NCI-H128 (cell line): ENCODE measurements around the gene NEK6.

Experiments
- DNase-seq: peaks from one replicate; lab custom pipeline; 2025; ENCODE audit not compliant: unreplicated experiment; lab: John Stamatoyannopoulos, UW

Gene NEK6

DNA sequence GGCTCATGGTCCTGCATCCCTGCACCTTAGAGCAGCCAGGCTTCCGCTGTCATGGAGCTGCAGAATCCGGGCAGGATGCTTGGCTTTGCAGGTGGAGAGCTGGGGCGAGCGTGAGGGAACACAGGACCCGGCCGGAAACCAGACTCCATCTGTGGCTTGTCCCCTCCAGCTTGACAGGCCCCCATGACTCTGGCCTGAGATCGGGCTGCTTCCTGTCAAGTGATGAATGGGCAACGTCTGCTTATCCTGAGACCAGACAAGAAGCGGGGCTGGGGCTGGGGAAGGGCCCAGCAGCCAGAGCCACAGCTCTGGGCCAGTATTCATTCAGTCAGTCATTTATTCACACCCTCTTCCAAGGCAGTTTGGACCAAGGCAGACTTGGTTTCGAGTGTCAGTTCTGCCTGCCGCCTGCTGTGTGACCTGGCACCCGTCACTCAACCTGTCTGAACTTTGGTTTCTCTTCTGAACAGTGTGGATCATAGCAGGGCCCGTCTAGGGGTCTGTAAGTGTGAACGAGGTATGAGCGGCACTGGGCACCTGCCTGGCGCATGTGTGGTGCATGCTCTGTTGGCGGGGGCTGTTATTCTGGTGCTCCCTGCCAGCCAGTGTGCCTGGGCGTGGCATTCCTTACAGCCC is 37.5 kb downstream of the NEK6 start:
- DNase-seq = no peak

- no peak for DNase-seq
Observed at GRCh38 chr9:124296094-124296493, 38.3 kb downstream of the NEK6 start.

DNA sequence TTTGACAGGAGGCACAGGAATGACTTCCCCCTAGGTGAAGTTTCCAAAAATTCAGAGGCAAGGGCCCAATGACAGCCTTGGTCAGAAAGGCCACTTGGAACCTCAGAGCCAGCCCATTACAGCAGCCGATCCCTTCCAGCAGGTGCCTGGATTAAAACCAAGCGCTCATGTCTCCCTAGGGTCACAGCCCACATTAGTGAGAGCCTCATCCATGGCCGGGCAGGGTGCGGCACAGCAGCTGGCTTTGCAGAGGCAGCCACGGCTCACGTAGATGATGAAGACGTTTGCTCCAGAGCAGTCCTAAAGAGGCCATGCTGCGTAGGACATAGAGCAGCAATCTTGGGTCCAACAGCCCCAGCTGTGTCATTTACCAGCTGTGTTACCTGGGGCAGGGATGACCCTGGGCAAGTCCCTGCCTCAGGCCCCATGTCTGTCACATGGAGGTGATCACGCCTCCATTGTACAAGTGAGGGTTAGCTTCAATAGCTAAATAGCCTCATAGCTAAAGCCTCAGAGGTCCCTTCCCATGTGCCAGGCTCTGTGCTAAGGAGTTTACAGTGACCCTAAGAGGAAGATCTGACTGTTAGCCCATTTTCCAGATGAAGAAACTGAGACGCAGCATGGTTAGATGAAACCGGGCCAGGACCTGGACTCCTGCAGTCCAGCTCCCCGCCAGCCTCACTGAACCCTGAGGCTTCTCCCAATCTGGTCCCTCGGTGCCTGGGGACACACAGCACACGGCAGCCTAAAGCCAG is 39.2 kb downstream of the NEK6 start:
- no peak for DNase-seq

- no peak for DNase-seq
Observed at GRCh38 chr9:124297551-124297901, 39.8 kb downstream of the NEK6 start.

DNA sequence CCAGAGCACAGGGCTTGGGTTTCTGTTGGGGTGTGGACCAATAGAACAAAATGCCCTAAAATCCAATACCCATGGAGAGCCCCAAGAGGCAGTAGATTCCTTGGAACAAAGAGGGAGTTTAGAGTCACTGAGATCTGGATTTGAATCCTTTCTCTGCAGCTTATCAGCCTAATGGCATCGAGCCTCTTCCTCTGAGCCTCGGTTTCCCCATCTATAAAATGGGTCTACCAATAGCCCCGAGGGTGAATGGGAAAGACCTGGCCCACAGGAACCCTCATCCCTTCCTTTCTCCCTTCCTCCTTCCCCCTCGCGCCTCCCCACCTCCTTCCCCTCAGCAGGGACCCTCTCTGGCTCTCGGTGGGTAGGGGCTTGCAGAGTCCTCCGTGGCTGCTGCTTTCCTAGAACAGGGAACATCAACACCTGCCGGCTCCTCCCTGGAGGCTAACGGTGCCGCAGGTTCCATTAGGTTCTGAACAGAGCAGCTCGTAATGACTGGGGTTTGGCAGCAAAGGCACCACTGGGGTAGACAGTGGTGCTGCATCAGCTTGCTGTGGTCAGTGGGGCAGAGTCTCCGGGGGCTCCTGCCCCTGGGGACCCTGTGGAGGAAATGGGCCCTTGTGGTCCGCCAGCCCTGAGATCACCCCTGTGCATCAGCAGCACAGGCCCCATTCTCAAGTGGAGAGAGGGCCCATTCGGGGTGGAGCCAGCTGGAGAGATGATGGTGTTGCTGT is 40.3 kb downstream of the NEK6 start:
- no peak for DNase-seq

DNA sequence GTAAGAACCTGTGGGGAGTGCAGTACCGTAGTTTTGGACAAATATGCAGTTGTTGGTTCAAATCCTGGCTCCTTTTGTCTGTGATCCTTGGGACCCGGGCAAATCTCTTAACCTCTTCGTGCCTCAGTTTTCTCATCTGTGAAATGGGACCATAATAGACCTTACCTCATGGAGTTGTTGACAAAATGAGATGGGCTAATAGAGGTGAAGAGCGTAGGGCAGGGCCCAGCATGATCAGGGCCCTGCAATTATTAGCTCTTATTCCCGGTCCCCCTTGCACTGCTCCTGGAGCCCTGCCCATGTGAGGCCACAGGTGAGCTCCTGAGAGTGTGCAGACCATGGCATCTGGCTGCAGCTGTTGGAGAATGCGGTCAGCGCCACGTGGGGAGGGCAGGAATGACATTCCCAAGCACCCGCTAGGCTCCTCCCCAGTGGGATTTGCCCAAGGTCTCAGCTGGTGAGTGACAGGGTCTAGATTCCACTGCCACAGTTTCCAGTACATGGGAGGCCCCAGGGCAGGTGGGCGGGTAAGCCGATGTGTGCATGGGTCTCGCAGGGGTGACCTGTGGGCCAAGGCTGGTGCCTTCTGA is 41.0 kb downstream of the NEK6 start:
- DNase-seq = no peak

- no peak for DNase-seq
Observed at GRCh38 chr9:124299515-124300090, 41.9 kb downstream of the NEK6 start.

DNA sequence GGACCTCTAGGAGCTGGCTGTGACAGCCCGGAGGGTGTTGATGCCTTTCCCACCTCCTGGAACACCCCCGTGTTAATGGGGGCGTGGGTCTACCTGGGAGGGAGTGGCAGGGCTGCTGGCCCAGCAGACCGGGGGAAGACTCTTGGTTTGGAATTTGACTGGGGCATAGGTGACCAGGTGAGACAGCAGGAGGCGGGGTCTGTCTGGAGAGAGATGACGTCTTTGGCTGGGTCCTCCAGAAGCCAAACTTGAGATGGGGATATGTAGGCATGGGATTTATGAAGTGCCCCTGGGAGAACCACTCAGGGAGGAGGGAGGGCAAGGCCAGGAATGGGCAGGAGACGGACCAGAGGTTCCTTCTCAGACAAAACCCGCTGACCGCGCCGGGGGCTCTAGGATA is 42.6 kb downstream of the NEK6 start:
- DNase-seq = no peak

- no peak for DNase-seq
Observed at GRCh38 chr9:124302921-124303320, 45.2 kb downstream of the NEK6 start.

GRCh38 chr9:124303762-124304161 is 46.0 kb downstream of the NEK6 start:
- no peak for DNase-seq

DNA sequence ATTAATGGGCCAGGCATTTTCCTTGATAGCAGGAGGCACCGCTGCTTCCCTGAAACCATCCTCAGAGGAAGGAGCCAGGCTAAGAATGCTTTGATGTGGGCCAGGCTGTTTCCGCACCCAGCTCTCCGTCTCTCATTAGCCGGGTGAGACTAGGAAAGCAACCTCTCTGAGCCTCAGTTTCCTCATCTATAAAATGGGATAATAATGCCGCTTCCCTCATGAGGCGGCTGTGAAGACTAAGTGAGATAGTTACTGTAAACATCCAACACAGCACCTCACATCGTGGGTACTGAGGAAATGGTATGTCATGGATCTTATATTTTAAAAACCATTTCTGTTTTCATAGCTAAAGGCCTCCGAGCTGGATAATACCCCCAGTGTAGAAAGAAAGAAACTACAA is 46.5 kb downstream of the NEK6 start:
- DNase-seq = no peak

DNA sequence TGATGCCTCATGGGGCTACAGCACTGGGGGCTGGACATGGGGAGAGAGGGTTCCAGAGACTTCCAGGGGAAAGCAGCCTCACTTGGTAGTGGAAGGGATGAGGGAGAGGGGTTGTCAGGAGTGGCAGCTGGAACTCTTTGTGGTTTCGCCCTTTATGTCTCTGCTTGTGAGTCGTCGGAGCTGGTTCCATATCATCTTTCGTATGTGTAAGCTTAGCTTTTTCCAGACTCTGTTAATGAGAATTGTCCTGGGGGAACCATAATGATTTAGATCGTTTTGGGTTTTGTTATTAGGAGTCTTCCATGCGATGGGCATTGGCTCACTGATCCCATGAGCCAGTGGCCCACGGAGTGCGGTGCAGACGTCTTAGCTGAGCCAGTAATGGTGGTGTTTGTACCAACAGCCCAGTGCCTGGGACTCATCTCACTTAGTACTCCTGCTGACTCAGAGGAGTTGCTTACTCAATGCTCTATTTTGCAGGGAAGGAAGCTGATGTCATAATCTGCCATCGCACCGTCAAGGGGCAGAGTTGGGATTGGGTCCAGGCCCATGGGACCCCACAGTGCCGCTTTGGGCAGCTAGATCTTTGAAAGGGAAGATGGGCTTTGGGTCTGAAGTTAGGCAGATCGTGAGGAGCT is 48.5 kb downstream of the NEK6 start:
- DNase-seq = no peak

GRCh38 chr9:124307379-124308030 is 49.8 kb downstream of the NEK6 start:
- no peak for DNase-seq

DNA sequence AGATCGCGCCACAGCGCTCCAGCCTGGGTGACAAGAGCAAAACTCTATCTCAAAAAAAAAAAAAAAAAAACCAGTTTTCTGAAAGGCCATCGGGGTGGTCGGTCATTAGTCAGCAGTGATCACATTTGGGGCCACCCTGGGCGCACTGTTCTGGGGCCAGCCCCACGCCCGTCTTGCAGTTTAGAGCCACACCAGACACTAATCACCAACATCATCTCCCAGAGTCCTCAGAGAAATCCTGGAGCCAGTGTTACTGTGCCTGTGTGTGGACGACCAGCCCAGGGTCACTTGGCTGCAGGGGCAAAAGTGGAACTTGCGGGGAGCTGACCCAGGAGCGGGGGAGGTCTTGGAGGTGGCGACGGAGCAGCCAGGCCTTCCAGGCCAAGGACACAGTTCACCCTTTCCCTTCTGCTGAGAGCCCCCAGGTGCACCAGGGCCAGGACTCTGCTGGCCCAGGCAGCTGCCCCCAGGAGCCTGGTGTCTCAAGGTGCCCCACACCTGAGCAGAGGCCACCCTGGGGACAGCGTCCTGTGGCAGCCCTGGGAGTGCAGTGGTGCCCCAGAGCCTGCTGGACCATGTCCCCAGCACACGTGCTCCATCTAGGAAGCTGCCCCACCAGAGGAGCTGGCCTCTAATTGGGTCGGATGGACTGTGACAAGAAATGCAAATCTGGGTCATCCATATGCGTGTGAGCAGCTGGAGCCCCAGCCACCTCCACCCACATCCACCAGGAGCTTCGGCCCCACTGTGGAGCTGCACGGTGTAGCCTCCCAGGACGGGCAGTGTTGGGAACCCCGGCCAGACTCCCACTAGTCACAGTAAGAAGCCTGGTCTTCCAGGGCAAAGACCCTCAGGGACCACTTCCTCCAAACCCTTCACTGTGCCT is 51.1 kb downstream of the NEK6 start:
- DNase-seq = no peak

DNA sequence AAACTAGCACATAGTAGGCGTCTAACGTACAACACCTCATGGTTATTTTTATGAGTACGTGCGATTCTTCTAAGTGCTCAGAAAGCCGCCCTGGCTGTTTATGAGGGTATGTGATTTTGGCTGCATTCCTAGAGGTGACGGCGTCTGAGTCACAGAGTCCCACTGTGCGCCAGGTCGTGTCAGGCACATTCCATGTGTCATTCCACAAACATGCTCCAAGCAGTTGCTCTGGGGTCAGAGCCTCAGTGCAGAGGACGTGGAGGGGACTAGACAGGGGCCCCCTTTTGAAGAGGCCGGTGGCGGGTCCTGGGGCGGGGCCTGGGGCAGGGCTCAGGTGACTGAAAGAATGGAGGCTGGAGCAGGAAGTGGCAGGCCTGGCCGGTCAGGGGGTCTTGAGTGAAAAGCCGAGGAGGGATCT is 51.9 kb downstream of the NEK6 start:
- DNase-seq = no peak

GRCh38 chr9:124311283-124311682 is 53.5 kb downstream of the NEK6 start:
- DNase-seq = no peak

- no peak for DNase-seq
Observed at GRCh38 chr9:124312290-124313265, 54.8 kb downstream of the NEK6 start.

DNA sequence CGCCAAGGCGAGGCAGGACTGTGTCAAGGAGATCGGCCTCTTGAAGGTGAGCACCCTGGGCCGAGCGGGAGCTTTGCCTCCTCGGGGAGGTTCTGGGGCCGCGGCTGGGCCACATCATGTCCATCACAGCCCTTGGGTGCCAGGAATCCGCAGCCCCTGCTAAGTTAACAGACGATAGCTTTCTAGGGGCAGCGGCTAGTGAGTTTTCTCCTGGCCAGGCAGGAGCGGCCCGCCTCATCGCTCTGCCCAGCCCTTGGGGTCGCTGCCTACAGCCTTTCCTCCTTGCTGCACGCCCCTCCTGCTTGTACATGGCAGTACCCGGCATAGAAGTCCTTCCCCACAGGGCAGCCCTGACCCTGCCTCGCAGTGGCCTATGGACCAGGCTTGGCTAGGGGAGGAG is 56.2 kb downstream of the NEK6 start:
- no peak for DNase-seq
